IPS-15b (cell line): ENCODE measurements around the gene PISD.

Source experiments
- H3K27me3 ChIP-seq: one replicate; pipeline ENCODE4 v1.6.1; 2013; ENCODE audit warnings: low read length; ENCODE audit not compliant: control insufficient read depth, insufficient read depth
- H3K36me3 ChIP-seq: one replicate; pipeline ENCODE4 v1.6.1; 2013; ENCODE audit warnings: low read length; ENCODE audit not compliant: control insufficient read depth, insufficient read depth
- H3K4me1 ChIP-seq: one replicate; pipeline ENCODE4 v1.6.1; 2013; ENCODE audit warnings: mild to moderate bottlenecking, low read length; ENCODE audit not compliant: control insufficient read depth, insufficient read depth
- H3K4me3 ChIP-seq: one replicate; pipeline ENCODE4 v1.5.1; 2013; ENCODE audit warnings: low read depth, low read length
- H3K9ac ChIP-seq: one replicate; pipeline ENCODE4 v1.6.1; 2013; ENCODE audit warnings: low read depth, mild to moderate bottlenecking, low read length
- H3K9me3 ChIP-seq: one replicate; pipeline ENCODE4 v1.6.1; 2013; ENCODE audit warnings: mild to moderate bottlenecking, low read length; ENCODE audit not compliant: control insufficient read depth, insufficient read depth

Gene PISD

GRCh38 chr22:31613286-31613903, 48.6 kb downstream of the PISD start:
- H3K36me3 ChIP-seq = peaks cover 10% of the 10 kb centered on the region
- no peak overlapping the region for H3K4me3 ChIP-seq
- no peak overlapping the region for H3K9ac ChIP-seq
- no peaks in the 10 kb centered on the region for H3K9me3 ChIP-seq
- H3K4me1 ChIP-seq = no peaks in the 10 kb centered on the region
- no peaks in the 10 kb centered on the region for H3K27me3 ChIP-seq

- Histone ChIP-seq H3K9ac (no peak overlapping the region), H3K9me3 (no peaks in the 10 kb centered on the region), H3K4me3 (no peak overlapping the region), H3K4me1 (no peaks in the 10 kb centered on the region), H3K27me3 (no peaks in the 10 kb centered on the region), H3K36me3 (peaks cover 10% of the 10 kb centered on the region)
Measured at GRCh38 chr22:31612891-31613285, 49.1 kb downstream of the PISD start.

GRCh38 chr22:31611061-31611760, 50.8 kb downstream of the PISD start:
- no peaks in the 10 kb centered on the region for H3K9me3 ChIP-seq
- peaks cover 2% of the 10 kb centered on the region for H3K36me3 ChIP-seq
- no peak overlapping the region for H3K4me3 ChIP-seq
- no peaks in the 10 kb centered on the region for H3K27me3 ChIP-seq
- H3K9ac ChIP-seq = no peak overlapping the region
- no peaks in the 10 kb centered on the region for H3K4me1 ChIP-seq

- Histone ChIP-seq H3K4me3 (no peak overlapping the region), H3K36me3 (no peaks in the 10 kb centered on the region), H3K9ac (no peak overlapping the region), H3K27me3 (no peaks in the 10 kb centered on the region), H3K9me3 (no peaks in the 10 kb centered on the region), H3K4me1 (no peaks in the 10 kb centered on the region)
Measured at GRCh38 chr22:31610611-31611010, 51.4 kb downstream of the PISD start.

- H3K9me3 ChIP-seq = no peaks in the 10 kb centered on the region
- no peaks in the 10 kb centered on the region for H3K27me3 ChIP-seq
- H3K9ac ChIP-seq = no peak overlapping the region
Measured at GRCh38 chr22:31609716-31610115, 52.3 kb downstream of the PISD start.

GRCh38 chr22:31607696-31608095, 54.3 kb downstream of the PISD start:
- Histone ChIP-seq H3K9ac (no peak overlapping the region), H3K4me3 (no peak overlapping the region), H3K27me3 (no peaks in the 10 kb centered on the region), H3K4me1 (no peaks in the 10 kb centered on the region), H3K36me3 (peaks cover 4% of the 10 kb centered on the region), H3K9me3 (no peaks in the 10 kb centered on the region)

More at GRCh38 chr22:31609716-31610115, 52.3 kb downstream of the PISD start:
- no peaks in the 10 kb centered on the region for H3K4me1 ChIP-seq
- H3K36me3 ChIP-seq = no peaks in the 10 kb centered on the region
- no peak overlapping the region for H3K4me3 ChIP-seq

- Histone ChIP-seq H3K4me3 (no peak overlapping the region), H3K9ac (no peak overlapping the region), H3K9me3 (no peaks in the 10 kb centered on the region), H3K4me1 (no peaks in the 10 kb centered on the region), H3K27me3 (no peaks in the 10 kb centered on the region), H3K36me3 (peaks cover 4% of the 10 kb centered on the region)
Measured at GRCh38 chr22:31605851-31606585, 56.0 kb downstream of the PISD start.

GRCh38 chr22:31604746-31605705, 57.0 kb downstream of the PISD start:
- no peaks in the 10 kb centered on the region for H3K9me3 ChIP-seq
- no peaks in the 10 kb centered on the region for H3K4me1 ChIP-seq
- no peak overlapping the region for H3K4me3 ChIP-seq
- H3K36me3 ChIP-seq = peaks cover 4% of the 10 kb centered on the region
- H3K9ac ChIP-seq = no peak overlapping the region
- no peaks in the 10 kb centered on the region for H3K27me3 ChIP-seq

- H3K36me3 ChIP-seq = peaks cover 4% of the 10 kb centered on the region
- no peak overlapping the region for H3K4me3 ChIP-seq
- no peaks in the 10 kb centered on the region for H3K4me1 ChIP-seq
- H3K9me3 ChIP-seq = no peaks in the 10 kb centered on the region
- H3K27me3 ChIP-seq = no peaks in the 10 kb centered on the region
- H3K9ac ChIP-seq = no peak overlapping the region
Measured at GRCh38 chr22:31604137-31604705, 57.8 kb downstream of the PISD start.

- H3K4me3 ChIP-seq = no peak overlapping the region
- no peaks in the 10 kb centered on the region for H3K9me3 ChIP-seq
- H3K9ac ChIP-seq = no peak overlapping the region
- peaks cover 4% of the 10 kb centered on the region for H3K36me3 ChIP-seq
- no peaks in the 10 kb centered on the region for H3K4me1 ChIP-seq
- no peaks in the 10 kb centered on the region for H3K27me3 ChIP-seq
Measured at GRCh38 chr22:31603574-31603973, 58.4 kb downstream of the PISD start.

- Histone ChIP-seq H3K9ac (no peak overlapping the region), H3K4me3 (no peak overlapping the region), H3K27me3 (no peaks in the 10 kb centered on the region), H3K9me3 (no peaks in the 10 kb centered on the region), H3K36me3 (peaks cover 4% of the 10 kb centered on the region), H3K4me1 (no peaks in the 10 kb centered on the region)
Measured at GRCh38 chr22:31603081-31603525, 58.9 kb downstream of the PISD start.
